AG04450 (cell line): Measurements from ENCODE around the gene RAD51. TPM values are rescaled to one million over a fixed set of nuclear protein-coding genes. Genes with fewer than 3 reads are reported as not detected.

Experiments used
- CTCF ChIA-PET: fragments of 300-600, 350-600 bp; formaldehyde crosslinking; extraction: SDS; loops from one replicate; lab custom pipeline; 2022; ENCODE audit warnings: antibody characterized with exemption, inconsistent platforms; lab: Charles Lee
- POLR2A ChIA-PET: fragments of 350-600 bp; formaldehyde crosslinking; extraction: SDS; loops from one replicate; lab custom pipeline; 2021; ENCODE audit warnings: antibody characterized with exemption, inconsistent platforms; lab: Yijun Ruan, JAX
- DNase-seq: peaks from one replicate; pipeline ENCODE4 v3.0.0-alpha.2; 2011; ENCODE audit warnings: low read depth, low spot score
- H3K27ac ChIP-seq: one replicate; pipeline ENCODE4 v1.5.1; 2012; ENCODE audit warnings: low read depth, low read length, control low read depth
- H3K27me3 ChIP-seq: one replicate; pipeline ENCODE4 v1.6.0; 2012; ENCODE audit warnings: low read length; ENCODE audit not compliant: control insufficient read depth, insufficient read depth
- H3K4me3 ChIP-seq: 2 replicates; pipeline ENCODE4 v1.5.1; 2011; ENCODE audit warnings: mild to moderate bottlenecking, low read depth, low read length, control low read depth
- H3K9me3 ChIP-seq: 2 replicates; pipeline ENCODE4 v1.5.1; 2012; ENCODE audit warnings: low read length; ENCODE audit not compliant: control insufficient read depth, insufficient read depth
- CTCF ChIP-seq: IDR thresholded peaks from 2 replicates; pipeline ENCODE4 v1.5.1; 2011; ENCODE audit warnings: low read depth, low read length, control low read depth, inconsistent platforms
- polyA plus RNA-seq: library from polyadenylated mRNA; depleted of rRNA; stranded (reverse); fragments of >200 nt; gene quantifications from 2 replicates; pipeline ENCODE4 v1.2.3, GENCODE V29; 2011

Gene RAD51
- polyA plus RNA-seq, 1 experiment: 6.0 TPM

GRCh38 chr15:40691737-40692136, 3.2 kb upstream of the RAD51 start:
- Histone ChIP-seq H3K4me3 (no peak overlapping the region), H3K27ac (no peak overlapping the region), H3K27me3 (no peaks in the 10 kb centered on the region), H3K9me3 (no peaks in the 10 kb centered on the region)
- no peak for TF ChIP-seq CTCF
- ChIA-PET CTCF (interaction anchor here (0.6 kb wide), 1 partner anchor 12 kb away, joined by 3 read pairs; no protein-coding TSS in a partner anchor), POLR2A (no interaction called here)
- DNase-seq: no peak

GRCh38 chr15:40693904-40694687, 878 bp upstream of the RAD51 start:
- no peaks in the 10 kb centered on the region for H3K27me3 ChIP-seq
- no peaks in the 10 kb centered on the region for H3K9me3 ChIP-seq
- no peak for DNase-seq
- peak overlapping the region; percentile 100 for H3K27ac ChIP-seq
- no peak; the same call in 1 of the 2 replicates for TF ChIP-seq CTCF
- ChIA-PET POLR2A (interaction anchor here (0.5 to 1.7 kb wide), 7 partner anchors 38 to 200 kb away, joined by 3 to 13 read pairs (median 4); partner anchors contain the start of genes GCHFR, RPUSD2 and VPS18), CTCF (interaction anchor here (1.3 to 2.7 kb wide), 2 partner anchors 198 to 201 kb away, joined by 4 to 10 read pairs; partner anchors contain the start of gene VPS18)
- H3K4me3 ChIP-seq: peak overlapping the region; percentile 97

- peak overlapping the region; percentile 100 for H3K27ac ChIP-seq
- TF ChIP-seq CTCF: no peak
- no peaks in the 10 kb centered on the region for H3K9me3 ChIP-seq
- no peak for DNase-seq
- ChIA-PET POLR2A (interaction anchor here (1.1 to 1.7 kb wide), 4 partner anchors 106 to 199 kb away, joined by 3 to 4 read pairs (median 4); partner anchors contain the start of genes RPUSD2 and VPS18), CTCF (interaction anchor here (2.7 kb wide), 1 partner anchor 197 kb away, joined by 10 read pairs; no protein-coding TSS in a partner anchor)
- peak overlapping the region; percentile 97 for H3K4me3 ChIP-seq
- no peaks in the 10 kb centered on the region for H3K27me3 ChIP-seq
These were observed 506 bp downstream of the RAD51 start for GRCh38 chr15:40695469-40695890.

- CTCF ChIA-PET: interaction anchor here (0.6 to 1.1 kb wide), 2 partner anchors 109 to 198 kb away, joined by 3 to 9 read pairs; partner anchors contain the start of gene VPS18
These were observed 1.3 kb downstream of the RAD51 start for GRCh38 chr15:40696228-40696627.

More at GRCh38 chr15:40696228-40696627, 1.3 kb downstream of the RAD51 start:
- POLR2A ChIA-PET: interaction anchor here (0.6 kb wide), 1 partner anchor 540 kb away, joined by 3 read pairs; no protein-coding TSS in a partner anchor
- H3K4me3 ChIP-seq: peak overlapping the region; percentile 97
- DNase-seq: no peak
- no peak for TF ChIP-seq CTCF
- H3K27ac ChIP-seq: no peak overlapping the region
- no peaks in the 10 kb centered on the region for H3K9me3 ChIP-seq
- H3K27me3 ChIP-seq: no peaks in the 10 kb centered on the region
